ENCODE results near the gene C4BPB.

GRCh38 chr1:207067665-207068064 lies 21.0 kb upstream of the C4BPB start:
- TF ChIP-seq POLR2A (IDR thresholded peaks at IDR 0.05), result no peak
- TF ChIP-seq, protein P1, sequence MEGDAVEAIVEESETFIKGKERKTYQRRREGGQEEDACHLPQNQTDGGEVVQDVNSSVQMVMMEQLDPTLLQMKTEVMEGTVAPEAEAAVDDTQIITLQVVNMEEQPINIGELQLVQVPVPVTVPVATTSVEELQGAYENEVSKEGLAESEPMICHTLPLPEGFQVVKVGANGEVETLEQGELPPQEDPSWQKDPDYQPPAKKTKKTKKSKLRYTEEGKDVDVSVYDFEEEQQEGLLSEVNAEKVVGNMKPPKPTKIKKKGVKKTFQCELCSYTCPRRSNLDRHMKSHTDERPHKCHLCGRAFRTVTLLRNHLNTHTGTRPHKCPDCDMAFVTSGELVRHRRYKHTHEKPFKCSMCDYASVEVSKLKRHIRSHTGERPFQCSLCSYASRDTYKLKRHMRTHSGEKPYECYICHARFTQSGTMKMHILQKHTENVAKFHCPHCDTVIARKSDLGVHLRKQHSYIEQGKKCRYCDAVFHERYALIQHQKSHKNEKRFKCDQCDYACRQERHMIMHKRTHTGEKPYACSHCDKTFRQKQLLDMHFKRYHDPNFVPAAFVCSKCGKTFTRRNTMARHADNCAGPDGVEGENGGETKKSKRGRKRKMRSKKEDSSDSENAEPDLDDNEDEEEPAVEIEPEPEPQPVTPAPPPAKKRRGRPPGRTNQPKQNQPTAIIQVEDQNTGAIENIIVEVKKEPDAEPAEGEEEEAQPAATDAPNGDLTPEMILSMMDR (IDR thresholded peaks at IDR 0.05 in 8 of 11, conservative IDR thresholded peaks at IDR 0.05 in 3 of 11), result no peak
